Fibroblast of lung (primary cell): ENCODE data around the gene ARSK. TPM values are rescaled to one million over a fixed set of nuclear protein-coding genes. Genes with fewer than 3 reads are reported as not detected.

Experiments used
- DNase-seq, 2 donors: peaks; one replicate each; pipeline versions ENCODE4 v3.0.0 to v3.0.0-alpha.2; 2010; ENCODE audit warnings: low read depth in 2 of 2
- H2AFZ ChIP-seq: 2 replicates; pipeline ENCODE4 v1.5.1; 2012; ENCODE audit warnings: low read length, control low read depth, inconsistent platforms
- H3K27ac ChIP-seq: 2 replicates; pipeline ENCODE4 v1.5.1; 2011; ENCODE audit warnings: low read length, control low read depth; ENCODE audit not compliant: insufficient read depth
- H3K27me3 ChIP-seq: 2 replicates; pipeline ENCODE4 v1.5.1; 2011; ENCODE audit warnings: mild to moderate bottlenecking, low read length; ENCODE audit not compliant: control insufficient read depth, insufficient read depth
- H3K36me3 ChIP-seq: 2 replicates; pipeline ENCODE4 v1.5.1; 2011; ENCODE audit warnings: low read length; ENCODE audit not compliant: control insufficient read depth, insufficient read depth
- H3K4me1 ChIP-seq: 2 replicates; pipeline ENCODE4 v1.5.1; 2011; ENCODE audit warnings: low read length; ENCODE audit not compliant: control insufficient read depth, insufficient read depth; ENCODE audit errors: extremely low read depth
- H3K4me2 ChIP-seq: 2 replicates; pipeline ENCODE4 v1.5.1; 2011; ENCODE audit warnings: low read length, control low read depth; ENCODE audit not compliant: insufficient read depth; ENCODE audit errors: extremely low read depth
- H3K4me3 ChIP-seq, 4 experiments: fragments of 200-600 bp in 1 of 4; sonication (generic) in 1 of 4; replicated peaks in 1 of 4; 2 replicates each; pipeline ENCODE4 v1.5.1; 2011 to 2016; ENCODE audit warnings: low read length in 4 of 4, low read depth in 3 of 4, mild to moderate bottlenecking in 3 of 4, control low read depth in 2 of 4, inconsistent platforms in 1 of 4, mixed read lengths in 1 of 4; ENCODE audit not compliant: insufficient read depth in 1 of 4; ENCODE audit errors: control extremely low read depth in 1 of 4
- H3K79me2 ChIP-seq: 2 replicates; pipeline ENCODE4 v1.5.1; 2012; ENCODE audit warnings: mild to moderate bottlenecking, low read length, inconsistent platforms; ENCODE audit not compliant: control insufficient read depth, insufficient read depth
- H3K9ac ChIP-seq: 2 replicates; pipeline ENCODE4 v1.5.1; 2011; ENCODE audit warnings: mild to moderate bottlenecking, low read length, control low read depth; ENCODE audit not compliant: insufficient read depth
- H3K9me3 ChIP-seq: 2 replicates; pipeline ENCODE4 v1.5.1; 2012; ENCODE audit warnings: low read depth, low read length; ENCODE audit not compliant: control insufficient read depth, insufficient read depth
- H4K20me1 ChIP-seq: 2 replicates; pipeline ENCODE4 v1.5.1; 2011; ENCODE audit warnings: low read length; ENCODE audit not compliant: control insufficient read depth, insufficient read depth; ENCODE audit errors: extremely low read depth
- CTCF ChIP-seq, 2 donors: IDR thresholded peaks in 1 of 2; conservative IDR thresholded peaks in 1 of 2; 1 replicate in 1 of 2; 2 replicates in 1 of 2; pipeline ENCODE4 v1.5.1; 2011 to 2012; ENCODE audit warnings: low read length in 2 of 2, control low read depth in 1 of 2, inconsistent platforms in 1 of 2, low read depth in 1 of 2, mild to moderate bottlenecking in 1 of 2
- EZH2 ChIP-seq: IDR thresholded peaks from 2 replicates; pipeline ENCODE4 v1.5.1; 2012; ENCODE audit warnings: low read length, control low read depth, mild to moderate bottlenecking; ENCODE audit errors: missing control alignments
- polyA plus RNA-seq, 2 donors: library from polyadenylated mRNA; depleted of rRNA in 1 of 2; stranded (reverse) in 1 of 2; unstranded in 1 of 2; fragments of >200 nt; gene quantifications; 2 replicates each; pipeline ENCODE4 v1.2.1, GENCODE V29; 2011 to 2012; ENCODE audit warnings: missing spikeins in 1 of 2
- total RNA-seq: library from RNA; depleted of rRNA; stranded (reverse); fragments of >200 nt; gene quantifications from 2 replicates; pipeline ENCODE4 v1.2.1, GENCODE V29; 2014

Gene ARSK
- total and polyA plus RNA-seq, 2 donors (not counting 1 experiment from before 2014, with no cell fraction given): 19.3 to 37.3 TPM

DNA sequence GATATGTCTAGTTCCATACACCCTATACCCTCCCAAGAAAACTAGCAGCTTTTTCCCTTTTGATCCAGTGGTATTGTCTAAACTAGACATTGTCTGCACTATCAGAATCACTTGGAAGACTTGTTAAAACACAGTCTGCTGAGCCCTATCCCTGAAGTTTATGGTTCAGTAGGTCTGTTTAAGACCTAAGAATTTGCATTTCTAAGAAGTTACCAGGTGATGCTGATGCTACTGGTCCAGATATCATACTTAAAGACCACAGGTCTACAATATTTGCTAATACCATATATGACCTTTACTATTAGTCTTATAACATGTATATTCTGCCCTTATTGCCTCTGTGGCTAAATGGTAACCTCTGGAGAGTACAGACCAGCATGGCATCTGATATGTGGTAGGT lies 23.4 kb upstream of the ARSK start:
- Histone ChIP-seq H3K4me3 (no peak overlapping the region), H3K9me3 (no peaks in the 10 kb centered on the region), H4K20me1 (no peaks in the 10 kb centered on the region), H3K79me2 (peaks cover 3% of the 10 kb centered on the region), H3K27ac (no peak overlapping the region), H3K27me3 (no peaks in the 10 kb centered on the region), H3K36me3 (peaks cover 7% of the 10 kb centered on the region), H2AFZ (no peak overlapping the region), H3K4me2 (no peak overlapping the region), H3K9ac (no peak overlapping the region), H3K4me1 (no peaks in the 10 kb centered on the region)
- DNase-seq: no peak
- no peak for TF ChIP-seq CTCF (conservative IDR thresholded peaks at IDR 0.05 in 1 of 2, IDR thresholded peaks at IDR 0.05 in 1 of 2; ENCODE audit: low read depth in 1 of 2, low read length in 2 of 2)

- Histone ChIP-seq H3K36me3 (peaks cover 8% of the 10 kb centered on the region), H2AFZ (no peak overlapping the region), H3K79me2 (peaks cover 3% of the 10 kb centered on the region), H4K20me1 (no peaks in the 10 kb centered on the region), H3K9me3 (no peaks in the 10 kb centered on the region), H3K4me3 (no peak overlapping the region), H3K27ac (no peak overlapping the region), H3K27me3 (no peaks in the 10 kb centered on the region), H3K9ac (no peak overlapping the region), H3K4me1 (no peaks in the 10 kb centered on the region), H3K4me2 (no peak overlapping the region)
- TF ChIP-seq EZH2 (no peak), CTCF (conservative IDR thresholded peaks at IDR 0.05 in 1 of 2, IDR thresholded peaks at IDR 0.05 in 1 of 2; ENCODE audit: low read depth in 1 of 2, low read length in 2 of 2) (no peak)
- no peak for DNase-seq
Observed at GRCh38 chr5:95532415-95532814, 22.5 kb upstream of the ARSK start.

DNA sequence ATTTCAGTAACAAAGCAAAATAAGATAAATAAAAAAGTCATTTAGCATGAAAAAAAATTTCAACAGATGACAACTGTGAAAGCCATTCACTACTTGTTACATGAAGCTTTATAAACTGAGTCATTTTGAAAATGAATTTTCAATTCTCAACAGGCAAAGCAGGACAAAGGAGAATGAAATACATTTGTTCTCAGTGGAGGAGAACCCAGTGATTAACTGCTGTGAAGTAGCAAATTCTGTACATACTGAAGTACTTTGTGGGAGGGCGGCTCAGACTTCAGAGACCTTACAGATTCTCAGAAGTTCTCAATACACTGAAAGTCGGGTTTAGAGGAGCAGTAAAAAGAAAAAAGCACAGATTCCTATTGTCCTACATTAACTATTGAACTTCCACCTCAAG lies 21.8 kb upstream of the ARSK start:
- DNase-seq: peak in 1 of 2 donors; percentile 53
- no peak overlapping the region for H3K27ac ChIP-seq

More for the DNA sequence above, 21.8 kb upstream of the ARSK start:
- H3K36me3 ChIP-seq: peaks cover 8% of the 10 kb centered on the region
- no peaks in the 10 kb centered on the region for H3K4me1 ChIP-seq
- no peaks in the 10 kb centered on the region for H4K20me1 ChIP-seq
- H3K27me3 ChIP-seq: no peaks in the 10 kb centered on the region
- H3K9me3 ChIP-seq: no peaks in the 10 kb centered on the region
- H3K4me2 ChIP-seq: no peak overlapping the region
- H2AFZ ChIP-seq: no peak overlapping the region
- H3K9ac ChIP-seq: no peak overlapping the region
- H3K4me3 ChIP-seq: no peak overlapping the region
- TF ChIP-seq EZH2 (no peak), CTCF (conservative IDR thresholded peaks at IDR 0.05 in 1 of 2, IDR thresholded peaks at IDR 0.05 in 1 of 2; ENCODE audit: low read depth in 1 of 2, low read length in 2 of 2) (no peak)
- H3K79me2 ChIP-seq: peaks cover 3% of the 10 kb centered on the region
